HUDEP-2 (cell line): ENCODE results near the gene TMEM131L.
"Not testable (repeated sequence)": the region's sequence is repeated elsewhere in the genome, so short reads cannot be mapped to it uniquely, and the experiment has no call there.

Experiments used
- DNase-seq, 76 experiments: peaks; one replicate each; lab custom pipeline; 2025; ENCODE audit not compliant: unreplicated experiment in 76 of 76; lab: John Stamatoyannopoulos, UW

TMEM131L gene, protein sequence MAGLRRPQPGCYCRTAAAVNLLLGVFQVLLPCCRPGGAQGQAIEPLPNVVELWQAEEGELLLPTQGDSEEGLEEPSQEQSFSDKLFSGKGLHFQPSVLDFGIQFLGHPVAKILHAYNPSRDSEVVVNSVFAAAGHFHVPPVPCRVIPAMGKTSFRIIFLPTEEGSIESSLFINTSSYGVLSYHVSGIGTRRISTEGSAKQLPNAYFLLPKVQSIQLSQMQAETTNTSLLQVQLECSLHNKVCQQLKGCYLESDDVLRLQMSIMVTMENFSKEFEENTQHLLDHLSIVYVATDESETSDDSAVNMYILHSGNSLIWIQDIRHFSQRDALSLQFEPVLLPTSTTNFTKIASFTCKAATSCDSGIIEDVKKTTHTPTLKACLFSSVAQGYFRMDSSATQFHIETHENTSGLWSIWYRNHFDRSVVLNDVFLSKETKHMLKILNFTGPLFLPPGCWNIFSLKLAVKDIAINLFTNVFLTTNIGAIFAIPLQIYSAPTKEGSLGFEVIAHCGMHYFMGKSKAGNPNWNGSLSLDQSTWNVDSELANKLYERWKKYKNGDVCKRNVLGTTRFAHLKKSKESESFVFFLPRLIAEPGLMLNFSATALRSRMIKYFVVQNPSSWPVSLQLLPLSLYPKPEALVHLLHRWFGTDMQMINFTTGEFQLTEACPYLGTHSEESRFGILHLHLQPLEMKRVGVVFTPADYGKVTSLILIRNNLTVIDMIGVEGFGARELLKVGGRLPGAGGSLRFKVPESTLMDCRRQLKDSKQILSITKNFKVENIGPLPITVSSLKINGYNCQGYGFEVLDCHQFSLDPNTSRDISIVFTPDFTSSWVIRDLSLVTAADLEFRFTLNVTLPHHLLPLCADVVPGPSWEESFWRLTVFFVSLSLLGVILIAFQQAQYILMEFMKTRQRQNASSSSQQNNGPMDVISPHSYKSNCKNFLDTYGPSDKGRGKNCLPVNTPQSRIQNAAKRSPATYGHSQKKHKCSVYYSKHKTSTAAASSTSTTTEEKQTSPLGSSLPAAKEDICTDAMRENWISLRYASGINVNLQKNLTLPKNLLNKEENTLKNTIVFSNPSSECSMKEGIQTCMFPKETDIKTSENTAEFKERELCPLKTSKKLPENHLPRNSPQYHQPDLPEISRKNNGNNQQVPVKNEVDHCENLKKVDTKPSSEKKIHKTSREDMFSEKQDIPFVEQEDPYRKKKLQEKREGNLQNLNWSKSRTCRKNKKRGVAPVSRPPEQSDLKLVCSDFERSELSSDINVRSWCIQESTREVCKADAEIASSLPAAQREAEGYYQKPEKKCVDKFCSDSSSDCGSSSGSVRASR (N-terminal part only)

GRCh38 chr4:153466081-153466948 is at the start of gene TMEM131L:
TSS of gene TMEM131L (plus strand) at chr4:153466360. CDS start at chr4:153466398, 38 bp downstream.
- peak in 73 of 76 experiments; percentile 16 to 87 (median 70) for DNase-seq

DNA sequence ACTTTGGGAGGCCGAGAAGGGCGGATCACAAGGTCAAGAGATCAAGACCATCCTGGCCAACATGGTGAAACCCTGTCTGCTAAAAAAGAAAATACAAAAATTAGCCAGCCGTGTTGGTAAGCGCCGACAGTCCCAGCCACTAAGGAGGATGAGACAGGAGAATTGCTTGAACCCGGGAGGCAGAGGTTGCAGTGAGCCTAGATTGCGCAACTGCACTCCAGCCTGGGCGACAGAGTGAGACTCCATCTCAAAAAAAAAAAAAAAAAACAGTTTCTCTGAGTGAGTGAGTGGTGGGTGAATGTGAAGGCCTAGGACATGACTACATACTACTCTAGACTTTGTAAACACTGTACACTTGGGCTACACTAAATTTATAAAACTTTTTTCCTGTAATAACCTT is 49.7 kb upstream of the TMEM131L start:
- not testable (repeated sequence) for DNase-seq

GRCh38 chr4:153418121-153418520 is 48.0 kb upstream of the TMEM131L start:
- DNase-seq = no peak

GRCh38 chr4:153418558-153418957 is 47.6 kb upstream of the TMEM131L start:
- DNase-seq = no peak

- DNase-seq = no peak
These were observed 47.1 kb upstream of the TMEM131L start for GRCh38 chr4:153419029-153419428.

DNA sequence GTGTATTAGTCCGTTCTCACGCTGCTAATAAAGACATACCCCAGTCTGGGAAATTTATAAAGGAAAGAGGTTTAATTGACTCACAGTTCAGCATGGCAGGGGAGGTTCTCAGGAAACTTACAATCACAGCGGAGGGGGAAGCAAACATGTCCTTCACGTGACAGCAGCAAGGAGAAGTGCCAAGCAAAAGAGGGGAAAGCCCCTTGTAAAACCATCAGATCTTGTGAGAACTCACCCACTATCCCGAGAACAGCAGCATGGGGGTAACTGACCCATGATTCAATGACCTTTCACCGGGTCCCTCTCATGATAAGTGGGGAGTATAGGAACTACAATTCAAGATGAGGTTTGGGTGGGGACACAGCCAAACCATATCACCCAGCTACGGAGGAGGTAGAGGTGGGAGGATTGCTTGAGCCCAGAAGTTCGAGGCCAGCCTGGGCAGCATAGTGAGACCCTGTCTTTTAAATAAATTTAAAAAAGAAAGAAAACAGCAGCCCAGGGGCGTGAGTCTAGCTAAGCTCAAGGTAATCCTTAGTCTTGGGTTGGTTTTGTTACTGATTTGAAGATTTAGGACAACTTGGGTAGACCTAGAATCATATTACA is 46.4 kb upstream of the TMEM131L start:
- no peak for DNase-seq

DNA sequence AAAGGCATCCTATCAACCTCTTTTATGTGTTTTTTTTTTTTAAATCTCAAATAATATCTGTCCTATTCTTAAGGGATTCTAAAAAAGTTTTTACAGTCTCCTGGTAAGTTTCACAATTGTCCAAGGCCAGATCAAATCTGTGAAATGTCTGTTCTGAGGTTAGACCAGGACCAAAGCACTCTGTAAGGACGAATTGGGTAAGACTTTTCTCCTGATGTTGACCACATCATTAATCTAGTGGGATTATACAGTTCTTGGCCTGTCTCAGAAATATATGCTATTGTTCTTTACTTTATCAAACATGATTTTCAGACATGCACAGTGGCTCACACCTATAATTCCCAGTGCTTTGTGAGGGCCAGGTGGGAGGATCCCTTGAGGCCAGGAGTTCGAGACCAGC is 45.8 kb upstream of the TMEM131L start:
- DNase-seq = no peak

GRCh38 chr4:153421941-153422340 is 44.2 kb upstream of the TMEM131L start:
- DNase-seq = no peak

GRCh38 chr4:153426207-153426885 is 39.8 kb upstream of the TMEM131L start:
- DNase-seq = no peak

DNA sequence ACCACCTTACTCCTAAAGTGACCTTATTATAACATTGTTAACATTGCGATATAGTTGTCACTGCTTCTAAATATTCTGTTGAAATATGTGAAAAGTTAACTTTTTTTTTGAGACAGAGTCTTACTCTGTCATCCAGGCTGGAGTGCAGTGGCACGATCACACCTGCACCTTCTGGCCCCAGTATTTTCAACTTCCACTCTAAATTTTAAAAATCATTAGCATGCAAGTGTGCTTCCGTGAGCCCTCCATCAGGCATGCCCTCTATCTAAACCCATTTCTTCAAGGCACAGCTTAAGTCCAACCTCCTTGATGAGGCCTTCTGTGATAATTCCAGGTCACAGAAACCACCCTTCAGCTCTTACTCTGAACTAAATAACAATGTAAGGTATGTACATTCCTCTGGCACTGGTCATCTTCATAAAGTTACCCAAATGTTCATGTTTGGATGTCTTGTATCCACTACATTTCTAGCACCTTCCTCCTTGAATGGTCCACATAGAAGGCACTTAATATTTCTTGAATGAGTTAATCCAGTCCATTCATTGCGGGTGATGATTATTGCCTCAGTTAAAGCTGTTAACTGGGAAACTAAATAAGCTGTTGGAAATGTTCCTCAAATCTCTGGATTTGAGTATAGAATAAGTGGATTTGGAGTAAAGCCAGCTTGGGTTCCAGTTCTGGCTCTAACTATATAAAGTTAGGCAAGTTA is 38.6 kb upstream of the TMEM131L start:
- no peak for DNase-seq

DNA sequence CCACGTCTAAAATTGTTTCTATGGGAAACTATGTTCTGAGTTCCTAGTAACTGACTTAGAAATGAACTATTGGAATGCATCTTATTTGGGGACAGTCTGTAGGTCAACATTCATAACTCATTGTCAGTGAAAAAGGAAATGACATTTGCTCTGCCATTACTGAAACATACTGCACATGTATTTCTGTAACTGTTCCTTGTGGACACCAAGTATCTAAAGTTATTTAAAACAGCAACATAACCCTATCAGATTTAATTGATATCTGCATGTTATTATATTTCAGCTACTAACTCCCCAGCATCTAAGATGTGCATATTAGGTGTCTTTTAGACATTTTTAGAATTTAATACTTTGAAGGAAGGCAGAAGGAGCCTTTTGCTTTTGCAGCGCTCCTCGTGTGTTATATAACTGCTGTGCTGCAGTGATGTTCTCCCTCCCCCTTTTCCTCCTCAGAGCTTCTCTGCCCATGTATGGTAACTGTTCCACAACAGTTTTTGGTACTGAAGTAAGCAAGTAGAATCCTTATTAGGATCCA is 37.2 kb upstream of the TMEM131L start:
- DNase-seq = no peak

DNA sequence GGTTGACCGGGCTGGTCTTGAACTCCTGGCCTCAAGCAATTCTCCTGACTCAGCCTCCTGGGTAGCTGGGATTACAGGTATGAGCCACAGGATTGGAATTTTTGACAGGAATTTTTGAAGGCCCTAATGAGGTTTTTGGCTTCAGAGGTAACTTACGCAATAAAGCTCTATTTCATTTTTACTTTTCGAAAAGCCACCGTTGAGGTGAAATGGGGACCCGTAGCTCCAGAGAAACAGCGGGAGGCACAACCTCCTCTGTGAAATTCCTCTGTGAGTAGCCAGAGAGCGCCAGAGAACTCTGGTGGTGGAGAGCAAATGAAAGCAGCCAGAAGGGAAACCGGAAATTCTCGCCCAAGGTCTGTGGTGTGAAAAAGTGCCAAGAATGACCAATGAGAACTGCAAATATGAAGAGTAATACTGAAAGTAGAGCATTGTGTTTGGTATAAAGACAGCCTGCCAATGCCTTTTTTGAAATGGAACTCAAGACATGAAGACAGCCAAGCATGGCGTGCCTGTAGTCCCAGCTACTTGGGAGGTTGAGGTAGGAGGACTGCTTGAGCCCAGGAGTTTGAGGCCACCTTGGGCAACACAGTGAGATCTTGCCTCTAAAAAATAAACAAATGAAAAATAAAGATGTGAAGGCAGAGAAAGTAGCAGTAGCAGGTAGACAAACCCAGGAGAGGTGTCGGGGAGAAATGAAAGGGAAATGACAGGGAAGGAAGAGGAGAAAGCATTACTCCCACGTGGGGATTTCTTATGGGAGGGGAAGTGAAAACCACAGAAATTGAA is 33.0 kb upstream of the TMEM131L start:
- peak in 54 of 76 experiments; percentile 1 to 72 (median 25) for DNase-seq

- no peak for DNase-seq
These were observed 32.4 kb upstream of the TMEM131L start for GRCh38 chr4:153433754-153434105.

- no peak for DNase-seq
These were observed 32.0 kb upstream of the TMEM131L start for GRCh38 chr4:153434190-153434589.

DNA sequence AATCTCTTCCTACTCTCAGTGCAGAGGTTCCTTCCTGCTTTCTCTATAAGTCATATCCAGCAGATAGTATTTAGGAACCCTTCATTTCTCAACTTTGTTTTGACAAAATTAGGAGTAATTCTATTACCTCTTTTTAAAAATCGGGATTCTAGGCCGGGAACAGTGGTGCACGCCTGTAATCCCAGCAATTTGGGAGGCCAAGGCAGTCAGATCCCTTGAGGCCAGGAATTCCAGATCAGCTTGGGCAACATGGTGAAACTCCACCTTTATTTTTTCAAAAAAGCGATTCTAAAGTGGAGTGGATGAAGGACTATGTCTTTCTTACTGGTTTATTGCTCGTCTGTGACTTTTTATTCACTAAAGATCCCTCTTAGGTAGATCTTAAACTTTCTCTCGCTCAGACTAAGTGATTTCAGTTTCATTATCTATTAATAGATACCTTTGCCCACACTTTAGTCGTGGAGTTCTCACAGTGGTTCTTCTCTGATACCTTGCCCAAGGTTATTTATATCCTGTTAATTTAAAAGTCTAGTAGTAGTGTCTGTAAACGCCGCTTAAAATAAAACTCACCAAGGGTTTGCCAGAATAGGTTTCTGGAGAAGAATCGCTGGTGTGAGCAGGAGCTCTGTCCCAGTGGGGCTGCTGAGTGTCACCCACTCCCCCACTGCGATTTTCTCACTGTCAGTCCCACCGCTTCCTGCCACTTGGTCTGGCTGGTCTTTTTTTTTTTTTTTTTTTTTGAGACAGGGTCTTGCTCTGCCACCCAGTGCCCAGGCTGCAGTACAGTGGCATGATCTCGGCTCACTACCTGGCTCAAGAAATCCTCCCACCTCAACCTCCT is 27.0 kb upstream of the TMEM131L start:
- no peak for DNase-seq

DNA sequence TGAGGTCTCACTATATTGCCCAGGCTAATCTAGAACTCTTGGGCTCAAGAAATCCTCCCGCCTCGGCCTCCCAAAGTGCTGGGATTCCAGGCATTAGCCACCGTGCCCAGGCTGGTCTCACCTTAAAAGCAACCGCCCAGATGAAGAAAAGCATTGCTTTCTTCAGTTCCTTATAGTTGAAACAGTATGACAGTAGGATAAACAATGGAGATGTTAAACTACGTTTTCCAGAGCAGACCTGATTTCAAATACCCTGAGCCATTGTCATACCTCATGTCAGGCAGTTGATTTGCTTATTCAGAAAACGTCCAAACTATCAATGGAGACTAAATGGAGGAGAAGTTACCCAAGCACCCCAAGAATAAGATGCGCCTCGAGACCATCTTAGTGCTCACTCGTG is 26.3 kb upstream of the TMEM131L start:
- no peak for DNase-seq
